ENCODE measurements around the gene EMX1.
"Not testable (repeated sequence)": the region's sequence is repeated elsewhere in the genome, so short reads cannot be mapped to it uniquely, and the experiment has no call there.

The EMX1 gene

GRCh38 chr2:72901426-72901825, 15.9 kb upstream of the EMX1 start:
- no peak for DNase-seq

- DNase-seq, result not testable (repeated sequence)
These were observed 9.9 kb upstream of the EMX1 start for GRCh38 chr2:72907369-72907768.

- no peak for DNase-seq
These were observed 8.6 kb upstream of the EMX1 start for GRCh38 chr2:72908741-72909140.

- DNase-seq, result no peak
These were observed 6.1 kb upstream of the EMX1 start for GRCh38 chr2:72911256-72911655.

GRCh38 chr2:72913486-72914205, 3.7 kb upstream of the EMX1 start:
- DNase-seq, result no peak

GRCh38 chr2:72914206-72914559, 3.1 kb upstream of the EMX1 start:
- DNase-seq, result no peak

- no peak for DNase-seq
These were observed 2.6 kb upstream of the EMX1 start for GRCh38 chr2:72914589-72915319.

- no peak for DNase-seq
These were observed 1.9 kb upstream of the EMX1 start for GRCh38 chr2:72915320-72915906.

GRCh38 chr2:72915907-72916742, 1.2 kb upstream of the EMX1 start:
- no peak for DNase-seq

GRCh38 chr2:72916743-72917137, 579 bp upstream of the EMX1 start:
- no peak for DNase-seq

GRCh38 chr2:72917877-72918553, 696 bp downstream of the EMX1 start:
- no peak for DNase-seq

- no peak for DNase-seq
These were observed 2.3 kb downstream of the EMX1 start for GRCh38 chr2:72919414-72920317.

GRCh38 chr2:72920318-72921087, 3.2 kb downstream of the EMX1 start:
- DNase-seq, result no peak

GRCh38 chr2:72921088-72921851, 4.0 kb downstream of the EMX1 start:
- DNase-seq, result no peak

GRCh38 chr2:72921853-72922252, 4.5 kb downstream of the EMX1 start:
- DNase-seq, result no peak

- no peak for DNase-seq
These were observed 6.6 kb downstream of the EMX1 start for GRCh38 chr2:72923833-72924352.

- DNase-seq, result no peak
These were observed 7.3 kb downstream of the EMX1 start for GRCh38 chr2:72924353-72925240.

- DNase-seq, result no peak
These were observed 8.1 kb downstream of the EMX1 start for GRCh38 chr2:72925328-72925943.
